ENCODE data around the gene CERS6.

The CERS6 gene

DNA sequence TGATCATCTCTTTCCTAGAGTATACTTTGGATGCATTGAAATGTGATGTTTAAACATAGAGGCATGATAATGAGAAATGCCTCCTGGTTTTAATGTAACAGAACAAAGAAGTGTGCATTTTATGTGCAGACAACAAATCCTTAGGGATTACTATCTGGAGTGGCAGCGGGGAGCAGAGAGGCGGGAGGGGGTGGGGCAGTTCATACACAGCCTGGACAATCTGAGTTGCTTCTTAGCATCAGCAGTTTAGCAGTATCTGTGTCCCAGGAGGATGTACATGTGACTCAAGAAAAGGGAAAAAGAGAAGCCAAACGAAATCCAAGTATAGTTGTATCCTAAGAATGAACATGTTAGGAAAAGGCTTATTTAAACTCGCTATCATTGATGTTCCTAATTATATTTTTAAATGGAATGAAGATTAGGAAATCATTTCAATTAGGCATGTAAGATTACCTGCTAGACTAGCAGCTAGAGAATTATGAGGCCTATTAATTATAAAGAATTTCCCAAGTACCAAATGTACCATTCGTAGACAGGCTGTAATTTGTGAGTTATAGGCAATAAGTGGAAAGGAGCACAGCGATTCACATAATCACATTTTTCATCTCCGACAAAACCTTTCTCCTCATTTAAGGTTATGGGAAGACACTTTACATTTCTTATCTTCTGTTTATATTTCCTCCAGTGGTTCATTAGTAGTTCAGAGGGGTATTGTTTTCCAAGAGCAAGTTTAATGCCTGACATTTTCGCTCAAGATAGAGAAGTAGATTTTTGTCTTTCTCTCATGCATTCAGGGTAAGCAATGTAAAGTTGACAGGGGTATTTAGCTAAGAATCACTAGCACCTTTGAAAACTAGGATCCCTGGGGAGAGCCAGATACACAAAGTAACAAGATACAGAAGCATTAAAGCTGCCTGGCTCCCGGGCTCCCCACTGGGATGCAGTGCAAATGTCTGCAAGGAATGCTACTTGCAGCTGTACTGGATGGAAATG is 205.1 kb downstream of the CERS6 start:
- TF ChIP-seq GATA3 (IDR thresholded peaks at IDR 0.05; ENCODE audit: low read depth, low read length) (no peak), GATA2 (IDR thresholded peaks at IDR 0.05; ENCODE audit: low read depth, low read length) (no peak)

DNA sequence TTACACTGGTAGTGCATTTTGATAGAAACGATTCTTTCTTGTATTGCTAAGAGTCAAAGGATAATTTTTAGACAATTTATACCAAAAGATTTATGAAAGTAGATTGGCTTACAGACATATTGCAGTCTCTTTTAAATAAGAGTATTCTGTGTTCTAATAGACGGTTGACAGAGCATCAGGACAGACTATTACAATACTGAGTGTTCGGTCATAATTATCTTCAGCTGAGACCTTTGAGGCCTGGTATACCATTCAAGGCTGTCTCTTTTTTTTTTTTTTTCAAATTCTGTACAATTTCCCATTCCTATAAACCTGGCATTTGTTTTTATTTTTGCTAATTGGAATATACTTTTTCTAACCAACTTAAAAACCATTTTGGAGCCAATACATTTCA is 205.8 kb downstream of the CERS6 start:
- TF ChIP-seq GATA2 (IDR thresholded peaks at IDR 0.05; ENCODE audit: low read depth, low read length) (no peak), GATA3 (IDR thresholded peaks at IDR 0.05; ENCODE audit: low read depth, low read length) (no peak)

DNA sequence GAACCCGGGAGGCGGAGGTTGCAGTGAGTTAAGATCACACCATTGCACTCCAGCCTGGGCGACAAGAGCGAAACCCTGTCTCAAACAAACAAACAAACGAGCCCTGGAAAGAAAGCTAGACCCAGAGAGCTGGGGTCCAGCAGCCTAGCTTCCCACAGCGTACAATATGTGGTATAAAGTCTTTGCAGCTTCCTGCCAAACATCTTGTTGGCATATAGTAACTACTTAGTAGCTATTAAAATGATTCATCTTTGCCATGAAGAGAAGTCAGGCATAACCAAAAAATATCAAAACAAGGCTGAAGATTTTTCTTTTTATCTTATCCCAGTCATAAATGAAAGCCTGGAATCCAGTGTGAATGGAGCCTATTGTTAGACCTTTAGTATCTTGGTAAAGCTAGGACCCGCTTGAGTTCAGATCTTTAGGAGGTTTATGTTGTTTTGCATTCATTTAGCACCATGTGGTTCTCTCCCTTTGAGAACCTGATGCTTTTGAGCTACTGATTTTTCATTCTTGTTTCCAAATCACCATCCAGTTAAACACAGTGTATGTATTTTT is 206.7 kb downstream of the CERS6 start:
- TF ChIP-seq GATA3 (IDR thresholded peaks at IDR 0.05; ENCODE audit: low read depth, low read length) (no peak), GATA2 (IDR thresholded peaks at IDR 0.05; ENCODE audit: low read depth, low read length) (no peak)

DNA sequence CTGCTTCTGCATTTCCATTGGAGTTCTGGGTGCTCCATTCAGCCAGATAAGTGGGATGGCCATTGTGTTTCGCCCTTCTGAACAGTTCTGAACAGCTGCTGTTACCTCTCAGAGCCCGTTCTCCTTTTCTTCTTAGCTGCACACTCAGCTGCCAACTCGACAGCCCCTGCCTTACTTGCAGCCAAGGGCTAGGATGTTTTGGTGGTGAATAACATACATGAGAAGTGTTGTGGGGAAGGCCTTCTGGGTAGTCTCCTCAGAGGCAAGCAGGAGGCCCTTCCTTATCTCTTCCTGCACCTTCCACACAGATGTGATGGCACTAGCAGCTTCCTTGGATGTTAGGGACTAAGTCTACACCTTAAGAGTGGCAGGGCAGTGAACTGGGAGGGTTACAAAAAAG is 207.9 kb downstream of the CERS6 start:
- TF ChIP-seq GATA2 (IDR thresholded peaks at IDR 0.05; ENCODE audit: low read depth, low read length): no peak
- no peak for TF ChIP-seq GATA3 (IDR thresholded peaks at IDR 0.05; ENCODE audit: low read depth, low read length)

DNA sequence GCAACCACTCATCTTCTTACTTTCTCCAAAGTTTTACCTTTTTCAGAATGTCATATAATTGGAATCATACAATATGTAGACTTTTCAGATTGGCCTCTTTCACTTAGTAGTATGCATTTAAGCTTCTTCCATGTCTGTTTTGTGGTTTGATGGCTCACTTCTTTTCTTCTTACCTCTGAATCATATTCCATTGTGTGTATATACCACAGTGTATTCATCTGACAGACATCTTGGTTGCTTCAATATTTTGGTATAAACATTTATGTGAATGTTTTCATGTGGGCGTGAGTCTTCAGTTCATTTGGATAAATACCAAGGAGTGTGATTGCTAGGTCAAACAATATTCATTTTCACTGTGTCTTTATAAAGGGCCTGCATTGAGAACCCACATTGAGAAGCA is 210.3 kb downstream of the CERS6 start:
- TF ChIP-seq GATA2 (IDR thresholded peaks at IDR 0.05; ENCODE audit: low read depth, low read length) (no peak), GATA3 (IDR thresholded peaks at IDR 0.05; ENCODE audit: low read depth, low read length) (no peak)

DNA sequence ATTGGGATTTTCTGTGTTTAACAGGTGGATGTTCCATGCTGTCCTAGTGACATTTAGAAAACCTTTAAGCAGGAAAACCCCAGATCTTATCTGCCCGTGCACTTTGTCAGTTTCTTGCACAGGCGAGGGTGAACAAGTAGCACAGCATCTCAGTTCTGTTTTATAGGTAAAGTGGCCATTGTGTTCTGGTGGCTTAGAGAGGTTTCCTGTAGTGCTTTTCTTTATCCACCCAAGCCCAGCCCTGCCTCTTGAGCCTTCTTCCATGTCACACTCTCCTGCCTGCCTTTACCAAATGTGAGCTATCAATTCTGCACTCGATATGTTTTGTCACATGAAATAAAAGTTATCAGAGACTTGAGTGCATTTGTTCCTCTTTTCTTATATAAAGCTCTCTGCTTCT is 211.1 kb downstream of the CERS6 start:
- TF ChIP-seq GATA3 (IDR thresholded peaks at IDR 0.05; ENCODE audit: low read depth, low read length) (no peak), GATA2 (IDR thresholded peaks at IDR 0.05; ENCODE audit: low read depth, low read length) (no peak)

DNA sequence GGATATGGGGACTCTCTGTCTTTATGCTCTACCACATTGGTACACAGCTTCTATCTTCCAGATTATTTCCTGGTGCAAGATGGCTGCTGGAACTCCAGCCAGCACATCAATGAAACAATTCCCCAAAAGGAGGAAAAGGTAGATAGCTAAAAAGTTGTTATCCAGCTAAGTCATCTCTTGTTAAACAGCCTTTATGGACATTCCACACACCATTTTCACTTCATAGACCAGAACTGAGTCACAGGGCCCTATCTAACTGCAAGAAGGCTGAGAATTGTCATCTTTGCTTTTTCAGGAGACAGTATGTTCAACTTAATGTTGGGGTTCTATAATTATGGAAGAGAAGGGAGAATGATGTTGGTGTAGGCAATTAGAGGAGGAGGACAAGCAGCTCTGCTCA is 213.1 kb downstream of the CERS6 start:
- TF ChIP-seq GATA3 (IDR thresholded peaks at IDR 0.05; ENCODE audit: low read depth, low read length): no peak
- no peak for TF ChIP-seq GATA2 (IDR thresholded peaks at IDR 0.05; ENCODE audit: low read depth, low read length)

DNA sequence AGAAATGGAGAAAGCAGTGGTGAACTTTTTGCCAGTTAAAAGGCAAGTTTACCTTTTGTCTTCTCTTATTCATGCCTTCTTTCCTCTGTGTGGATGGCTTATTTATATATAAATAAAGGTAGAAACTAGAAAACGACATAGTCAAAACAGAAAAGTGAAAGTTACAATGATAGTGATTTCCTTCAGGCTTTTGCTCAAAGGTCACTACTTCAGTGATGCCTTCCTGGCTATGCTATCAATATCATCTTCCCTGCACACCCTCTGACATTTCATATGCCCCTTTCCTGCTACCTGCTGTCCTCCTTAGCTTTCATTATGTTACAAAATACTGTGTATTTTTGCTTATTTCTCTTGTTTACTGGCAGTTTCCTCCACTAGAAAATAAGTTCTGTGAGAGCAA is 214.4 kb downstream of the CERS6 start:
- no peak for TF ChIP-seq GATA3 (IDR thresholded peaks at IDR 0.05; ENCODE audit: low read depth, low read length)
- no peak for TF ChIP-seq GATA2 (IDR thresholded peaks at IDR 0.05; ENCODE audit: low read depth, low read length)

DNA sequence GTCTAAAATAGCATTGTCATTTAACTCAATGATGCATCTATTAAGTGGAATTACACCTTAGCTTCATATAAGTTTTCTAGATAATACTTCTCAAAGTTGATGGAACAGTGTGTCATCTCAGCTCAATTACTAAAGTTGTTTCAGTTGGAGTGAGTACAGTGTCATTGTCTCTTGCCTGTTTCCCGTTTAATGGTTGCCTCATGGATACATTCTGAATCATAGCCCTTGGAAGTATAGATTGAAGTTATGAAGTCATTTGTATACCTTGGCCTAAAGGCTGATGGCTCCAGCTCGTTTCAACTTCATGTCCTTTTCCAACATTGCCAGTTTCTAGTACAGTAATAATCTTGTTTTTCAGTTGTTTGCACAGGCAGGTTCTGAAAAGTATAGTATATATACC is 215.9 kb downstream of the CERS6 start:
- TF ChIP-seq GATA2 (IDR thresholded peaks at IDR 0.05; ENCODE audit: low read depth, low read length) (no peak), GATA3 (IDR thresholded peaks at IDR 0.05; ENCODE audit: low read depth, low read length) (no peak)

DNA sequence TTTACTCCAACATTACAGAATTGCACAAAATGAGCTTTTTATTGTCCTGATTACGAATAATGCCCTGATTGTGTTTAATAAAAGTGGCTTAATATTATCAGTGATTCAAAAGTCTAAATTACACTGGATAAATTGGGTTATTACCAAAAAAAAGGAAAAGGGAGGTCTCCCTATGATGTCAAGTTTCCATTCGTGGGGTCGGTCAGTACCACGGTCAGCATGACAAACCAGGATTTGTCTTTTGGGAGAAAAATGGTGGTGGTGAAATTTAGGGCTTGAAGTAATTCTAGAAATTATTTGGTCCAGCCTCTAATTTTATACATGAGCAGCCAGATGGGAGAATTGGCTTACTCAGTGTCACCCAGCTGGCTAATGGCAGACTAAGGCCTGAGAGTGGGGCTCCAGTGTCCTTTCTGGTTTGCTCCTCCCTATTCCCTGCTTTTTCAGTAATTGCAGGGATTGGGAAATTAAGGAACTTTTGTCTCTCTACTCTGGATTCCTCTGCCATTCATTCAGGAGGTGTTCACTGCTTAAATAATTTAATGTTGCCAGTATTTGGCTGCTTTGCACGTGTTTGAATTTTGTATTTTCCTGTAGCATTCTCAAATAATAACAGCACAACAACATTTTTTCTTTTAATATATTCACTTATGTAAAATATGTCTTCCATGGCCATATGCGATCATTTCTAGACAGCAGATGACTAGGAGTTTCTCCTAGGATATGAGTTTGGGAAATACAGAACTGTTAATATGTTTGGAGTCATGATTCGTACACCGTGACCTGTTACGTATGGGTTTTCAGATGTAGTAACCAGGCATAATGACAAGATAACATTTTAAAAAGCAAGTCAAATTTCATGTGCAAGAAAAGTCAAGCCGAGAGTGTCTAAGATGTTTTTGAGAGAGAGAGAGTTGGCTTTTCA is 217.5 kb downstream of the CERS6 start:
- TF ChIP-seq GATA2 (IDR thresholded peaks at IDR 0.05; ENCODE audit: low read depth, low read length): no peak
- TF ChIP-seq GATA3 (IDR thresholded peaks at IDR 0.05; ENCODE audit: low read depth, low read length): no peak

DNA sequence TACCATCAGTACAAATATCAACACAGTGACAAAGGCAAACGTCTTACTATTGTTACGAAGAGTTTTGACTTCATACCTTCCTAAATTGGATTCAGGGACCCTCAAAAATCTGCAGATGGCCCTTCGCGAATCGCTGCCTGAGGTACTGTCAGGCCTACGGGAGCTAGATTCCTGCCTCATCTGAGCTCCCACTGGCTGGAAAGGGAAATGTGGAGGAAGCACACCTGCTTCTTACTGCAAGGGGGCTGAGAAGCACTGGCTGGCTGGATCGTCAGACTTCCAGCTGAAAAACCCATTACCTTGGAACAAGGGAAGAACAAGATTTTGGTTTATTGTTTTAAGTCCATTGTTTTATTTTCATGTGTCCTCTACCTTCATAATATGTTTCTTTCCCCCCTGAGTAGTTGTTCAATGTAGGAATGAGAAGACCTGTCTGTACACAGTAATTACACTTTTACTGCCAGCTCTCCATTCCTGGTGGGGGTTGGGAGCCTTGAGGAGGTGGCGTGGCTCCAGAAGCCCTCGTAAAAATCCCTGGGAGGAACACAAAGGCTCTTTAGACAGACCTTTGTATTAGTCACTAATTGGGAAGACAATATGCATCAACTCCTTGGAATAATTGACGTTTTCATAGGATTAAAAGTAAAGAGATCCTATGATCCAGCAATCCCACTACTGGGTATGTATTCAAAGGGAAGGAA is 222.2 kb downstream of the CERS6 start:
- TF ChIP-seq GATA3 (IDR thresholded peaks at IDR 0.05; ENCODE audit: low read depth, low read length) (no peak), GATA2 (IDR thresholded peaks at IDR 0.05; ENCODE audit: low read depth, low read length) (no peak)

DNA sequence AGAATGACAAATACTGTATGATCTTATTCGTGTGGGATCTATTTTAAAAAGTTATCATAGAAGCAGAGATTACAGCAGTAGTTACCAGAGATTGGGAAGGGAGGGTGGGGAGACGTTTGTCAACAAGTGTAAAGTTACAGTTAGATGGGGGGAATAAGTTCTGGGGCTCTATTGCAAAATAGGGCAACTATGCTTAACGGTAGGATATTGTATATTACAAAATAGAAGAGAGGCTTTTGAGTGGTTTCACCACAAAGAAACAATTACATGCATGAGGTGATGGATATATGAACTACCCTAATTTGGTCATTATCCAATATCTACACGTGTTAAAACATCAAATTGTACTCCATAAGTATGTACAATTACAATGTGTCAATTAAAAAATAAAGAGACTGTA is 223.0 kb downstream of the CERS6 start:
- TF ChIP-seq GATA3 (IDR thresholded peaks at IDR 0.05; ENCODE audit: low read depth, low read length) (no peak), GATA2 (IDR thresholded peaks at IDR 0.05; ENCODE audit: low read depth, low read length) (no peak)

DNA sequence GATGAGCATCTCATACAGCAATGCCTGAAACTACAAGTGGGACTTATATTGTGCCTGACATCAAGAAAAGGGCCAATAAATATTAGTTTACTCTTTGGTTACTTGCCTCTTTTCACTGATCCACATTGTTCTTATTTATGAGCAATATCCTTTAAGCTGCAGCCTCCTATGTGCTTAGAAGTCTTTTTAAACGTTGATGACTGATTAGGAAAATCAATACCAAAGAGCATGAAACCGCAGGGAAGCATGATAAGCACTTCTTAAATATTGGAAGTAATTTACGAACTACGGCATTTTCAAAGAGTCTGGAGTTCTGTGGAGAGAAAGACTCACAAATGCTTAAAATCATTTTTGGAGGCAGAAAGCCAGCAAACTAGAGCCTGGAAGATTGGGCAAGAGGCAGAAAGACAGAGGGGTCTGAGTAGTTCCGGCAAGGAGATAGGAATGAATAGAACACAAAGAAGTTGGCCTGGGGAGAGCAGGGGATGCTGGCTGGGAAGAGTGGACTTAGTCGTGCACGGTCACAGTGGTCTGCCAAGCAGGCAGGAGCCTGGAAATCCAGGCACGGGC is 223.8 kb downstream of the CERS6 start:
- TF ChIP-seq GATA3 (IDR thresholded peaks at IDR 0.05; ENCODE audit: low read depth, low read length) (no peak), GATA2 (IDR thresholded peaks at IDR 0.05; ENCODE audit: low read depth, low read length) (no peak)
